Brain pericyte (primary cell): ENCODE results near the gene PPWD1.

Experiments
- DNase-seq: peaks from one replicate; pipeline ENCODE4 v3.0.0-alpha.2; 2012; ENCODE audit warnings: low read depth, low spot score

PPWD1 gene

DNA sequence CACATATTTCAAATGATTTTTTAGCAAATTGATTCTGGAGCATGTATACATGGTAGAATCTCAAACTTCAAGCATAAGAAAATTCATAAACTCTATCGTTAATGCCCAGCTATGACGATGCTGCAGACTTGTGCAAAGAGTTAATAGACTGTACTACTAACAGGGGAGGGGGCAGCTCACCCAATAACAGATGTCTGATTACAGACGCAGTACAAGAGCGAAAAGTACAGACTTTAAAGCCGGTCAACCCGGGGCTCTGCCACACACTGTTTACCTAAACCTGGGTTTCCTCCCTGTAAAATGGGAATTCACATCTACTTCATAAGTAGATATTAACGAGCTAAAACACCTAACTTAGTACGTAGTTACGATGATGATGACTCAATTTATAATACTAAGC lies 60.4 kb downstream of the PPWD1 start:
- no peak for DNase-seq

GRCh38 chr5:65624025-65624570 lies 61.0 kb downstream of the PPWD1 start, which contains the start of gene TRIM23:
Gene TRIM23 (minus strand): TSS chr5:65624333. CDS start chr5:65624274, 59 bp downstream.
- DNase-seq = peak; percentile 84

- DNase-seq = peak; percentile 78
These were observed 61.8 kb downstream of the PPWD1 start, which contains the start of the genes SHLD3 and TRAPPC13 for GRCh38 chr5:65624571-65625555. Gene SHLD3 (plus strand): TSS chr5:65625027. CDS start chr5:65629588, 4,561 bp downstream. Gene TRAPPC13 (plus strand): TSS chr5:65625027. CDS start chr5:65625061, 34 bp downstream.

DNA sequence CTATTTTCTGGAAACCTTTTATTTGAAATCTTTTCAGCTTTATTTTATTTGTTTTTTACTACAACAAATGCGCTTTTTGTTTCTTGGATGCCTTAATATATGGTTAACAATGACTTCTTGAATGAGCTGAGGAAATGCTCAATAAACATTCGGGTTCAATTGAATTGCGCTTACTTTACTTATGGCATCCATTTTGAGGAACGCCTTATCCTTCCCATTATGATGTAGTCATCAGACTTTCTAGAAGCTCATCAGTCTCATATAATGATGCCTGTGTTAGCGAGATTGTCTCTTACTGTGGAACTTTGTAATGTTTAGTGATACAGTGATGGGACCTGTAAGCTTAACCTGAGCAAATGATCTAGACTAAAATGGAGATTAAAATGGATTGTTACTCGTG lies 62.6 kb downstream of the PPWD1 start:
- DNase-seq = no peak

DNA sequence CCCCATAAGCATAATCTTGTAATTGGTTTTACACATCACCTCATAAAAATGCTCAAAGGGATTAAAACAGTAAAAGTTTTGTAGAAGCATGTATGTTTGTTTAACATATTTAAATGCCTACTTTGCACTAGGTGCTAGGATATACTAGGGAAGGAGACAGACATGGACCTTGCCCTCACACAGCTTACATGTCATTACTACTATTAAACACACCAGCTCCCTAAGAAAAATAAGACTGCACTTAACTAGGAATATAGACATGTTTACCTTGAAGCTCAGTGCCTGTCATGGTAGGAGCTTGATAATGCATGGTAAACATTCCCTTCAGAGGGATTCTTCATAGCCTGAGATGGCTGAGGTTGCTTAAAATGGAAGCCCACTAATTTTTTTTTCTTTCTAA lies 67.9 kb downstream of the PPWD1 start:
- DNase-seq = no peak
